ENCODE data around the gene HSD17B11.
"Not testable (repeated sequence)": the region's sequence is repeated elsewhere in the genome, so short reads cannot be mapped to it uniquely, and the experiment has no call there.

GRCh38 chr4:87315000-87315399 lies 76.0 kb downstream of the HSD17B11 start:
- TF ChIP-seq CTCF (IDR thresholded peaks at IDR 0.05; ENCODE audit: poor library complexity); EZH2phosphoT487 (IDR thresholded peaks at IDR 0.05; ENCODE audit: low read depth, severe bottlenecking, unreplicated experiment); EZH2 (IDR thresholded peaks at IDR 0.05; ENCODE audit: borderline replicate concordance): not testable (repeated sequence)

All from hepatocyte (in vitro differentiated cells).